T-helper 1 cell (primary cell): ENCODE results near the gene CLEC12A.
"Not testable (repeated sequence)": the region's sequence is repeated elsewhere in the genome, so short reads cannot be mapped to it uniquely, and the experiment has no call there.

Experiments used
- DNase-seq, 5 donors: peaks; one replicate each; pipeline ENCODE4 v3.0.0-alpha.2; 2012 to 2020
- total RNA-seq, 4 donors: gene quantifications; one replicate each; lab custom pipeline; 2026; lab: John Stamatoyannopoulos, UW

The CLEC12A gene
- 0 to 0.30 (median 0.13) reads per million in 4 donors for total RNA-seq

DNA sequence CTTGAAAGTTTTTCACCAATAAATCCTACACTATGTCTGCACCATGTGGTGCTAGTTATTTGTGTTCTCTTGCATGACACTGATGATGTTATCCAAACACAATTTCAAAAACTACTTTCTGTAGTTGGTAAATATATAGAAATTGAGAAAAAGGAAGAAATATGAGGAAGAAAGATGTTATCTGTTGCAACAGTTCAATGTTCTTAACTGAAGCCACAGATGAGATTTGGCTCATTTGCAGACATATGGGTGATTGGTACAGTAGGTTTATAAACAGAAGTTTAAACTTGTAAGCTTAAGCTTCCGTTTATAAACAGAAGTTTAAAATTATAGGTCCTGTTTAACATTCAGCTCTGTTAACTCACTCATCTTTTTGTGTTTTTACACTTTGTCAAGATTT is at the start of gene CLEC12A:
CLEC12A (plus strand) TSS at position 229 of the 400 bp plus-strand sequence. CDS start 188 bp downstream, outside the sequence.
- no peak for DNase-seq

DNA sequence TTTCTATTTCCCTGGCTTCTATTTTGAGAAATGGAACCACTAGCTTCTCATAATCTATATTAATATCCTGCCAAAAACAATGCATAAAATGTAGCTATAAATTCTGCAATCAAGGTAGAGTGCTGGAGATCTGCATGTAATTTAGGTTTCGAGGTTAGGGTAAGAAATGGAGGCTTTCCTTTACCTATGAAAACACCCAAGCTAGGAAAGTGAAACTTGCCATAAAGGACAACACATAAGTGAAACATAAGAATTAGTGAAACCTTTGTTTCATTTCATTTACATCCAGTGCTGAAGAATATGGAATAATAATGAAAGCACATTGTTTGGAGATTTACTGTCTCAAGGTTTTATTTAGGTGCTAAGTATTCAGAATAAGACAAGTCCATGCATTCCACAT is 48.8 kb upstream of the CLEC12A start:
- DNase-seq, result no peak

DNA sequence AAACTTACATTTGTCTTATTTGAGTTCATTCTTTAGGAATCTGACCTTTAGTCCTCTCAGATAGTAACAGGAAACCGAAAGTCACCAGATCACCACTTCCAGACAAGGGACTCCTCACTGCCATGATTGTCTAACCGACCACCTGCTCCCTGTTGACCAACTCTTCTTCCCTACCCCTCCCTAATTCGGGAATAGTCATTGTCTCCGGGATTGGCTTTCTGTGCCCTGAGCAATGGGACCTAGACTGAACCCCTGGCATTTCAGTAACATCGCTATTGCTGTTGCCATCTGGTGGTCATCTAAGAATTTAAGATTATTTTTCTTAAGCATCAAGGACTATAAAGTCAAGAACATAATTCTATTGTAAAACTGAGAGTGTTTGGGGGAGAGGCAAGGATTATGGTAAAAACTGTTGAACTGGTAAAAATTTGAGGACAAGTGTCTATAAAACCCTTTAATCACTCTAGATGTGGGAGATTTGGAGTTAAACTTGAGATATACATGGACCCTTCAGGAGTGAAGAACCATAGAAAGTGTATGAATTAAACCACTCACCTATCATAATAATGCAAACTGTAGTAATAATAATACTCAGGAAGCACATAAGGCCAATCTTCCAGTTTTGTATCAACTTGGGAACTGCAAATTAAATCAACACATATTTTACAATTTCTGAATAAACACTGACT is 45.4 kb upstream of the CLEC12A start:
- peak in 1 of 5 donors; percentile 44 for DNase-seq

DNA sequence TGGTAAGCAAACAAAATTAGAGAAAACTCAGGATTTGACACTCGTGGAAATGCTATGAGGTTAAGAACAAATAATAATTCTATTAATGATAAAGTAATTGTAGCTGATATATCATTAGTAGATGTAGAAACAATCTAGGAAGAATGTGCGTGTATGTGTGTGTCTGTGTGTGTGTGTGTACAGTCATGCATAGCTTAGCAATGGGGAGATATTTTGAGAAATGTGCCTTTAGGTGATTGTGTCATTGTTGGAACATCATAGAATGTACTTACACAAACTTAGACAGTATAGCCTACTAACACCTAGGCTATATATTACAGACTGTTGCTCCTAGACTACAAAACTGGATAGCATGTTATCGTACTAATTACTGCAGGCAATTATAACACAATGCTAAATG is 44.3 kb upstream of the CLEC12A start:
- DNase-seq, result no peak

DNA sequence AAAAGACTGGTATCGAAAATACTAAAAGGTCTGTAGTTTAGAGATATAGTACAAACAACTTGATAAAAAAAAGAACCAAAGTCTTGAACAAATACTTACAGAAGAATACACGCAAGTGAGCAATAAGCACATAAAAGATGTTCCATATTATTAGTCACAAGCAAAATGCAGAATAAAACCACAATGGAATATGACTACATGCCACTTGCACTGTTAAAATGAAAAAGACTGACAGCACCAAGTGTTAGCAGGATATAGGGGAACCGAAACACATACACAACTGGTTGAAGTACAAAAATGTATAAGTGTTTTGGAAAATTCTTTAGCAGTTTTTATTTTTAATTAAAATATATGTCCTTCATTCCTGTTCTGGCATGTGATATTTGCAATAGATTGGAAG is 42.6 kb upstream of the CLEC12A start:
- no peak for DNase-seq

DNA sequence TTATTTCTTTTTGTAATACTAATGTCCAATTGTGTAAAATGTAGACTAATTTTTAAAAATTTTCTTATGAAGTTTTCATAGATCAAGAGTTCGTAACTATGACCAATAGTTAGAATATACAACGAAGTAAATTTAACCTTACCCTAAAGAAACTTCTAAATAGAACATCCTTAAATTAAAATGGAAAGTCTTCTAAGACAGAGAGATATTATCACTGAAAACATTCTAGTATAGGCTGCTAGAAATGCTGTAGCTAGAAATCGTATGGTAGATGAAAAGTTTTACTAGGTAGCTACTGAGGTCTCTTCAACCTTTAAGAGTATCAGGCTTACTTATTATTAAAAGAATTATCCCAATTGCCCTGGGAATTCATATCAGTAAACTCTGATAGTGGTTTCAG is 40.0 kb upstream of the CLEC12A start:
- no peak for DNase-seq

DNA sequence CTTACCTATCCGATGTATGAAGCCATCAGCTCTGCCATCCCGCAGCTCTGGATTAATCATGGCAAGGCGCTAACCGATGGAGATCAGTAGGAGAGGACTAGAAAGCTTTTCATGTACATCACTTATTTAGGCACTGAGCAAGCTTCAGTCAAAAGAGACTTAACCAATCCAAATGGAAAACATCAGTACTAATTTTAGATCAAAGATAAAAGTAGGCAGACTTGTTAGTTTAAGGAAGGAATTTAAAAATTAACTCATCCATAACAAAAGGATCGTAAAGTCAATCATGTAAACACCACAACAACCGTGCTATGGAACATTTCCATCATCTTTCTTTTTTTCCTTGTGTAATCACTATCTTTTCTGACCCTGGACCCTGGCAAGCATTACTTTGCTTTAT is 38.9 kb upstream of the CLEC12A start, which contains the start of gene CLEC2A:
CLEC2A (minus strand) TSS at position 101 of the 400 bp plus-strand sequence; CDS start at position 60, 41 bp downstream.
- no peak for DNase-seq

DNA sequence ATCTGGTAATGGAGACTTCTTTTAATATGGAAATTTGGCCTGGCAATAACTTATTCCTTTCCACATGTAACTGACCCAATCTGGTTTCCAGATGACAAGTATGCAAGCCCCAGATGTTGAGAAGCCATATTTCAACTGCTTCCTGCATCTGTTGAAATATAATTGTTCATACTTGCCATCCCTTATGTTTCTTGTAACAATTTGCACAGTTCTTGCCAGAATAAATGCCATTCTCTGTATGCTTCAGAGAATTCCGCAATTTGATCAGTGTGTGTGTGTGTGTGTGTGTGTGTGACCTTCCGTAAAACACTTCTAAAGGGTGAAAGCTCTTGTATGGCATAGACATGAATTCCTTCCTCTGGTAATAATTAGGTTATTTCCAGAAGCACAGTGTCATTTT is 37.3 kb upstream of the CLEC12A start:
- DNase-seq, result no peak

DNA sequence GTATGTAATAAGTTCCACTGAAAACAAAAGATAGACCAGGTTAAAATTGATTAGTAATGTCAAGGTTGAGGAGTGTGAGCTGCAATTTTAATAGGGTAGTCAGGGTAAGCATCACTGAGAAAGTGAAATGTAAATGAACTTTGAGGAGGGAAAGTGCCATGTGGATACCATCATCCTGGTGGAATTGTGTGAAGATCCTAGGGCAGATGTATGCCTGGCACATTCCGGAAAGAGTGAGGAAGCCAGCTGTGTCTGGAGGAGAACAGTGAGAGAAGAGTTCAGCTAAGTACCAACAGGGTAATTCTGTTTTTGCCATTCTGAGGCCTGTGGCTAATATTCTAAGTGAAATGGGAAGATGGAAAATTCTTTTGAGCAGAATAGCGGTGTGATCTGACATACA is 36.2 kb upstream of the CLEC12A start:
- DNase-seq, result no peak

DNA sequence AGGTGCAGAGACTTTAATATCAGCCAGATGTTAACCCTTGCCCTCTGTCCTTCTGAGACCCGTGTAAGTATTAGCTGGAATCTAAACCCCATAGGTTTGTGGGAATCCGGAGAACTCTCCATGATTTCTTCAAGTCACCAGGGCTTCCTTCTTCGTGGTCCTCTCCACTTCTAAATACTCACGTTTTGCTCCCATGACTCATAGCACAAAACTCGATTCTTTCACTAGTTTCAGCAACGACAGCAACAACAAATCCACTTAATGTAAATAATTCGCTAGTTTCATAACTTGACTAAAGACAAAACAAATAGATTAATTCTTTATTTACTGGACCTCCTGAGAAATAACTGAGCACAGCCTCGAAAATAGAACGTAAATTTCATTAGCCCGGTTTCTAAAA is 34.6 kb upstream of the CLEC12A start:
- no peak for DNase-seq

DNA sequence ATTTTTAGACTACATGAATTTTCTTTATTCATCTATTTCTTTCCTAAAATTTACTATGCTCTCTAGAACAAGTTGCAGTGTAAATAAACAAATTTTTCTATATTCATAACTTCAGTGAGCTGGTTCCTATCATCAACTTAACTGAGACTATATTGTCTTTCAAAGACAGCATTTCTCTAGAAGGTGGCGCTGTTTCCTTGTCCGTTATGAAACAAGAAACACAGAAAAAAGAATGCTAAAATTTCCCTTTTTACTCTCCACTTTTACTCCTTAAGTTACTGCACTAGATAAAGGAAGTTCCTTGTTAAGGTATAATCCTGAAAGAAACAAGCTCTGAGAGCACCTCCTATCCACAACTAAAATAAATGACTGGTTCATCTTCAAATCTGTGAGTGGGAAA is 30.8 kb upstream of the CLEC12A start:
- DNase-seq, result peak in 1 of 5 donors; percentile 28

DNA sequence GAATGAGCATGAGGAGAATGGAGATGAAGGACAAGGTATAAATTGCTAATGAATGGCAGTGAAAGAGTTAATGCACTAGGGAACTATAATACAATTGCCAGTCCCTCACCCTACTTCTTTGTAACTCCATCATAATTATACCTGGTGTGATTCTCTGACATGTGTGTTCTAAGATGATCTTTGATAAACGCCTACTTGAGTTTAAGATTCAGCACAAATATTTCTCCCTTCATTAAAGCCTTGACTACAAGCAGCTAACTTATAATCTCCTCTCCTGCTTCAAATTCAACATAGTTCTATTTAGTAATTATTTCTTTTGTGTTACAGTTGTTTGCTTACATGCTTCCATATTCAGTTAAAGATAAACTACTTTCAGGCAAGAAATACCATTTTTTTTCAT is 29.4 kb upstream of the CLEC12A start:
- DNase-seq, result no peak

DNA sequence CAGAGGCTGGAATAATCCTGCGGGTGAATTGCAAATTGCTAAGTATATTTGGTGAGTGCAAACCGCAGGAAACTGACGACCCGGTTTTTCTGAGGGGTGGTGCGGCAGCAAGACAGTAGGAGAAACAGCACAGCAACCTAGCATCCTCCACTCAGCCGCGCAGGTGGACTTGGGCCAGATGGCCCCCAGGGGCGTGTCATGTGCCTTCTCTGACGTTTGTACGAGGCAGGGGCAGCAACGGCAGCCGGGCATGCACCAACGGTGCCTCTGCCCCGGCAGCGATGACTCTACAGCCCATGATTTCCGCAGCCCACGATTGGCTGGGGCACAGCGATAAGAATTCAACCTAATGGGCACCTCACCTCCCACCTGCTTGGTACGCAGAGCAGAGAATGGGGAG is 28.0 kb upstream of the CLEC12A start:
- peak in 2 of 5 donors; percentile 18 to 64 for DNase-seq

DNA sequence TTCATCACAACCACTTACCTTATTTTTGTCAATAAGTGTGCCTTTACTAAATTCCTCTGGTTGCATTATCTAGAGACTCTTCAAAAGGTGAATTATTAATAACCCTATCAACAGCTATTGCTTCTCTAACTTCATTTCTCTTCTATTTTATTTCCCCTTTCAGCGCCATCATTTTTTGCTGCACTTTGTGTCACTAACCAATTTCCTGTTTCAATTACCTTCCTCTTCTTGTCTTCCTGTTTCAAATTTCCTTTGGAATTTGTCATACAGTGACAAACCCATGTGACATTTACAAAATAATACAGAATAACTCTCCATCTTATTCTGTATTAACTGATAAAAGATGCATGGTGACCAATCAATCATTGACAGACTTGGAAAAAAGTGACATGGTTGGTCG is 26.8 kb upstream of the CLEC12A start:
- DNase-seq, result no peak

DNA sequence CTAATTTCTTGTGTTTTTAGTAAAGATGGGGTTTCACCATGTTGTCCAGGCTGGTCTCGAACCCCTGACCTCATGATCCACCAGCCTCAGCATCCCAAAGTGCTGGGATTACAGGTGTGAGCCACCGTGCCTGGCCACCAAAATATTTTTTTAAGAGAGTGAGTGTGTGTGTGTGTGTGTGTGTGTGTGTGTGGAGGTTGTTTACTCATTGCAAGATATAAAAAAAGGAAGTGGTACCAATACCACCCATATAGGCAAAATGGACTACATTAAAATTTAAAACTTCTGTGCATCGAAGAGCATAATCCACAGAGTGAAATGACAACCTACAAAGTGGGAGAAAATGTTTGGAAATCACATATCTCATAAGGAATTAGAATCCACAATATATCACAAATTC is 23.5 kb upstream of the CLEC12A start:
- no peak for DNase-seq

DNA sequence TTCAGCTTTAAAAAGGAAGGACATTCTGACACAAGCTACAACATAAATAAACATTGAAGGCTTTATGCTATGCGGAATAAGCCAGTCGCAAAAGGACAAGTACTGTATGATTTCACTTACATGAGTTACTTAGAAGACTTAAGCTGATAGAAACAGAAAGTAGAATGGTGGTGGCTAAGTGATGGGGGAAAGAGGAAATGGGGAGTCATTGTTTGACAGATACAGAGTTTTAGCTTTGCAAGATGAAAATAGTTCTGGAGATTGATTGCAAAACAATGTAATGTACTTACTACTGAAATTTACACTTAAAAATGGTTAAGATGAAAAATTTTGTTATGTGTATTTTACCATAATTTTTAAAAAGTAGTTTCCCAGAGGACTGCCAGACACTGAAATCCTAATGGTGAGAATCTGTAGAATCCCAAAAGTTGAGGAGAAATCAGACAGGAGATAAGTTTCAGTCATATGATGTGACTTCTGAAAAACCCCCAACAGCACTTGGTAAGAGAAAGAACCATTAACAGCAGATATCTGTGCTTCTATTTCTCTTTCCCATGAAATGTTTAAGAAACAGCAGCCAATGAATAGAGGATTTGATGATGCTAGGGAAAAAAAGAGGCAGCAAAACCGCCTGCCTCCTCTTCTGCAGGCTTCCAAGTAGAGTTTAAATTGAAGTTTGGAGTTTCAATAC is 22.5 kb upstream of the CLEC12A start:
- peak in 1 of 5 donors; percentile 84 for DNase-seq

DNA sequence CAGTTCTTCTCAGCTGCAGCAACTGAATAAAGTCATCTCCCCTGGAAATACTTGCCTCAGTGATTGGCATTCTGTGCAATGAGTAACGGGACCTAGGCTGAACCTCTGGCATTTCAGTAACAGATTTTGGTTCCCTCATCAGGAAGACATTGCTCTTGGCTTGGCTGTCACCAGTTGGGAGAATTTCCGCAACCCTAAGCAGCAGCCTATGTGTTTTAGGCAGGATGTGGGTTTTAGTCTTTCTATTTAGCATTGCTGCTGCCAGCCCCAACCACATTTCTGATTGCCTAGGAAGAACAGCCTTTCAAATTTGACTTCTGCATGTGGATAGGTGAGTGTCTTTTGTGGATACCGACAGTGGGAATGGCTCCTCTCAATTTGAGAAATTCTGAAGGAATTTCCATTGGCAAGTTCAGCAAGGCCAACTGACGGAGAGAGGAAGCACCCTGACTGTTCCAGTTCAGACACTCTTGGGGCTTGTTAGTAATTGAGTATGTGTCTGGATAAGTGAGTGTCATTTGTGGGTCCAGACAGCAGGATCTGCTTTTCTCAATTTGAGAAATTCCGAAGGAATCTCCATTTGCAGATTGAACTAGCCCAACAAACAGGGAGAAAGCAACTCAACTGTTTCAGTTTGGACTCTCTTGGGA is 20.1 kb upstream of the CLEC12A start:
- DNase-seq, result peak in 2 of 5 donors; percentile 19 to 76

DNA sequence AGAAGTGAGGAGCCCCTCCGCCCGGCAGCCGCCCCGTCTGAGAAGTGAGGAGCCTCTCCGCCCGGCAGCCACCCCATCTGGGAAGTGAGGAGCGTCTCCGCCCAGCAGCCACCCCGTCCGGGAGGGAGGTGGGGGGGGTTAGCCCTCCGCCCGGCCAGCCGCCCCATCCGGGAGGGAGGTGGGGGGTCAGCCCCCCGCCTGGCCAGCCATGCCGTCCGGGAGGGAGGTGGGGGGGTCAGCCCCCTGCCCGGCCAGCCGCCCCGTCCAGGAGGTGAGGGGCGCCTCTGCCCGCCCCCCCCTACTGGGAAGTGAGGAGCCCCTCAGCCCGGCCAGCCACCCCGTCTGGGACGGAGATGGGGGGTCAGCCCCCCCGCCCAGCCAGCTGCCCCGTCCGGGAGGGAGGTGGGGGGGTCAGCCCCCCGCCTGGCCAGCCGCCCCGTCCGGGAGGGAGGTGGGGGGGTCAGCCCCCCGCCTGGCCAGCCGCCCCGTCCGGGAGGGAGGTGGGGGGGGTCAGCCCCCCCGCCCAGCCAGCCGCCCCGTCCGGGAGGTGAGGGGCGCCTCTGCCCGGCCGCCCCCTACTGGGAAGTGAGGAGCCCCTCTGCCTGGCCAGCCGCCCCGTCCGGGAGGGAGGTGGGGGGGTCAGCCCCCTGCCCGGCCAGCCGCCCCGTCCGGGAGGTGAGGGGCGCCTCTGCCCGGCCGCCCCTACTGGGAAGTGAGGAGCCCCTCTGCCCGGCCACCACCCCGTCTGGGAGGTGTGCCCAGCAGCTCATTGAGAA is 18.1 kb upstream of the CLEC12A start:
- not testable (repeated sequence) for DNase-seq

DNA sequence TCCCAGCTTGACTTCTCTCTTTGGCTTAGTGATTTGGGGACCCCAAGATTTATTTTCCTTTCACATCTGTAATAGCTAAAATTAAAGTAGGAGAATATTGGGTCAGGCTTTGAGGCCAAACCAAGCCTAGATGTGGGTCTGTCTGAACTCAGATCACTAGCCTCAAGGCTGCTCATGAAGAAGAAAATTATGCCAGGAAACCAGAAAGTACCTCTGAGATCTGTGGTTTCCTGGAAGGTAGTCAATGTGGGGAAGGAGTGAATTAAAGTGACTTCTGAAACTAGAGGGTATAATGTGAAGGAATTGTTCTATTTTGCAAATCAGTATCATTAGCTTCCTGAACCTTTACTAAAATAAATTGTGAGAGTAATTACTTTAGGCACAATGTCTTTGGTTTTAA is 13.4 kb upstream of the CLEC12A start:
- peak in 1 of 5 donors; percentile 29 for DNase-seq

DNA sequence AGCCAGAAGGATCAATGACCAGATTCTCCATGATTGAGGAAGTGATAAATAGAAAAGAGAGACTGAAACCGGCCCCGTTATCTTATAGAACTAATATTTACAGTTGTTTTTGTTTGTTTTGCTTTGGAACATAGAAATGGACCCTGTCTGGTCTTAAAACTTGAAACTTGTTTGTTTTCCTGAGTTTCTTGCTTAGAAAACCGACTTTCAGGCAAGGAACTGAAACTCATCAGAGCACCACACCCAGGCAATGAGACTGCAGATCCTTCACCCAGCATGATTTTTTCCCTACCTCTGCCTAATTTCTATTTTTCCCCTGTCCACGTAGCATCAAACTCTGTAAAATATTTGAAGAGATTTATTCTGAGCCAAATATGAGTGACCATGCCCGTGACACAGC is 10.6 kb upstream of the CLEC12A start:
- no peak for DNase-seq

DNA sequence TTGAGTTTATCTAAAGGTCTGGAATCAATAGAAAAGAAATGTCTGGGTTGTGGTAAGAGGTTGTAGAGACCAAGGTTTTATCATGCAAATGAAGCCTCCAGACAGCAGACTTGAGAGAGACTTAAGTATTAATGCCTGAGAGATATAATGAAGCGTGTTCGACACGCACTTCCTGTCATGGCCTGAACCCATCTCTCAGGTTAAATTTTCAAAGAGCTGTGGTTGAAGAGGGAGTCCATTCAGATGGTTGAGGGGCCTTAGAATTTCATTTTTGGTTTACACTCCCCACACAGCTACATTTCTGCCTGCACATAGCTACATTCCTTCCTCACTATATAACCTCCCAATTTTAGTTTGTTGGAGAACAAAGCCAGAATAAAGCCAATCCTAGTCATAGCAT is 10.1 kb upstream of the CLEC12A start:
- DNase-seq, result no peak

DNA sequence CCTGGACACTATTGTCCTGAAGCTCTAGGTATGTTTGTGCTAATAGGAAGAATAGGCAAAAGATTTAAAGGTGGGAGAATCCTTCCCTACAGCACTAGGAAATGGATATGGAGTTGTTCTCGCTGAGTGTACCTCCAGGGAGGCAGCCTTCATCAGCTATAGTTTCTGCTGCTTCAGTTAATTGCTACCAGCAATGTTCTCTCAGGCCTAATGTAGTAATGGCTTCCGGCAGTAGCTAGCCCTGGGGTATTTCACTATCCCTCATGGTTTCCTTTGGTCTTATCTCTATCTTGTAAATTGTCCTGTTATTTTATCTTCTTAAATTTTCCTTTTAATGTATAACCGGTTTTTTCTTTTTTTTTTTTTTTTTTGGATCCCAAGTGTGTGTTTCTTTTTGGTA is 9.3 kb upstream of the CLEC12A start:
- DNase-seq, result no peak

DNA sequence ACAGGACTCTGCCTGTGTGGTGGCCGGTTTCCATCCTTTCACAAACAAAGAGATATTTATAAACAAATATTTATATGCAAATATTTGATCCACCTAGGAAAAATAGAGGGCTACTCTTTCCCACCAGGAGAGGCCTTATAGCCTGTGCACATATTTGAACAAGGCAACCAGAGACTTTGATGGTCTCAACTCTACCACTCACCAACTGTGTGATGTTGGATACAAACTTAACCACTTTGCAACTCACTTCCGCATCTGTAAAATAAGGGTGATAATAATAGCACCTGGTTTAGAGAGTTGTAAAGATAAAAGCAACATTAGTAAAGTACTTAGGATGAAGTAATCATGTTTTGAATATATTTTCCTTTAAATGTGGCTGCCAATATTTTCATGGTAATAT is 1.5 kb upstream of the CLEC12A start:
- no peak for DNase-seq
